A549 treated with AZD2906 at 1 μM for 4 hours (cell line): ENCODE measurements around the gene DAAM2. TPM values are rescaled to one million over a fixed set of nuclear protein-coding genes. Genes with fewer than 3 reads are reported as not detected.

Experiments used
- total RNA-seq: library from RNA; stranded (reverse); fragments of 200-300 nt; extraction: Qiagen RNA extraction; gene quantifications from 5 replicates; pipeline ENCODE4 v1.2.3, GENCODE V29; 2022

The DAAM2 gene
- total RNA-seq: 0.10 to 0.25 TPM (median 0.22 TPM) in 5 replicates

DNA sequence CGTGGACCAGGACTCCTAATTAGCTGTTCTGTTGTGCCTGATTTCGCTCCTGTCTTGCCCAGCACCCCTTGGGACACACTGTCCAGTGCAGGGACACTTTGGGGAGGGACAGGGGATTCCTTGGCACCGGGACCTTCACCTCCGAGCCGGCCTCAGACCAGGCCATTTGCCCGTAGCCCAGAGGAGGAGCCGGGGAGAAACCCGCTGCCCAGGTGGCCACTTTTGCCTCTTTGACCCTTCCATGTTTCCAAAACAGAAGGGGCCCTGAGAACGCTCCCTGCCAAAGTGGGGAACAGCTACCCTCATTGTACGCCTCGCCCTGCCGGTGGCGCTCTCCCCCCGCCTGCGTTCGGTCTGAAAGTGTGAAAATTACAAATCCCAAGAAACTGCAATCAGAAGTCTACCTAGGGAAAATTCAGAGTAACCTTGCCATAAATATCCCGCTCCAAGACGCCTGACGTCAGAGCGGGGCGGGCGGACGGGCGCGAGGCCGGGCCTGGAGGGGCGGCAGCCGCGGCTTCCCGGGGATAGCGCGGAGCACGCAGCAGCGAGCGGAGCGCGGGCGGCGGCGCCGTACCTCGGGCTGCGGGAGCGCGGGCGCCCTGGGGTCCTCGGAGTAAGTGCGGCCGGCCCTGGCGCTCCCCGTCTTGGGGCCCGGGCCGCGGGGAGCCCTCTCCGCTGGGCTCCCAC, at the start of gene DAAM2:
TSS of gene DAAM2 (plus strand) at position 527 of the 690 bp plus-strand sequence. CDS start 63,927 bp downstream, outside the sequence.

DNA sequence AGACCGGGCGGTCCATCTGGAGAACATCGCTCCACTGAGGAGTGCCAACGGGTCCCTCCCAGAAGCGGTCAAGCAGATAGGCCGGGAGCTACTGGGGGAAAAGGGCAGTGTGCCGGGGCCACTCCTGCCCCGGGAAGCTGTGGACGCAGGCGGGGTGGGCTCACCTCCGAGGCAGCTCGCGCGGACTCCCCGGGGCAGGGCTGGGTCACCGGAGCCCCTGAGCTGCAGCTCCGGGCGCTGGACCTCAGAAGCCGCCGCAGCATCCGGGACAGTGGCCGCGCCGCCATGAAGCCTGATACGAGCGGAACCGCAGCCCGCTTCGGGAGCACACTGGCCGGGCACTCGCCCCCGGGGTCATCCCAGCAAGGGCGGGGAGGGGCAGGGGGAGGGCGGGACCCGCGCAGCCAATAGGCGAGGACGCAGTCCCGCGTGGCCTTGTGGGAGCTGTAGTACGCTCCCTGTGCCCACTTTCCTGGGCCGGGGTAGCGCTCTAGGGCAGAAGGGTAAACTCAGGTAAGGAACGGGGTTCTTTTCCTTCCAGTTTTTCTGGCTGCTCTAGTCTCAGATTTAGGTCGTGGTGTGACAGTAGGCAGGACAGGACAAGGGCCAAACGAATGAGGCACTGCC, 142.1 kb downstream of the DAAM2 start, which contains the start of gene MOCS1:
TSS of gene MOCS1 (minus strand) at position 332 of the 627 bp plus-strand sequence. CDS start at position 287, 45 bp downstream.

Other genes with a start within 250 kb of the DAAM2 start
- 0.16 to 0.29 TPM (median 0.25 TPM) in 5 replicates for gene KIF6, start 67.0 kb upstream of the DAAM2 start, total RNA-seq
- gene MOCS1, start 142.1 kb downstream of the DAAM2 start, total RNA-seq: 2.2 to 3.0 TPM (median 2.6 TPM) in 5 replicates